CD4-positive, alpha-beta T cell treated with Interleukin-1 beta for 1 hour (primary cell): ENCODE measurements around the gene BLOC1S5.
"Not testable (repeated sequence)": the region's sequence is repeated elsewhere in the genome, so short reads cannot be mapped to it uniquely, and the experiment has no call there.

Experiments
- DNase-seq, 2 donors: peaks; one replicate each; pipeline ENCODE4 v3.0.0-alpha.2; 2020 to 2022

The BLOC1S5 gene

DNA sequence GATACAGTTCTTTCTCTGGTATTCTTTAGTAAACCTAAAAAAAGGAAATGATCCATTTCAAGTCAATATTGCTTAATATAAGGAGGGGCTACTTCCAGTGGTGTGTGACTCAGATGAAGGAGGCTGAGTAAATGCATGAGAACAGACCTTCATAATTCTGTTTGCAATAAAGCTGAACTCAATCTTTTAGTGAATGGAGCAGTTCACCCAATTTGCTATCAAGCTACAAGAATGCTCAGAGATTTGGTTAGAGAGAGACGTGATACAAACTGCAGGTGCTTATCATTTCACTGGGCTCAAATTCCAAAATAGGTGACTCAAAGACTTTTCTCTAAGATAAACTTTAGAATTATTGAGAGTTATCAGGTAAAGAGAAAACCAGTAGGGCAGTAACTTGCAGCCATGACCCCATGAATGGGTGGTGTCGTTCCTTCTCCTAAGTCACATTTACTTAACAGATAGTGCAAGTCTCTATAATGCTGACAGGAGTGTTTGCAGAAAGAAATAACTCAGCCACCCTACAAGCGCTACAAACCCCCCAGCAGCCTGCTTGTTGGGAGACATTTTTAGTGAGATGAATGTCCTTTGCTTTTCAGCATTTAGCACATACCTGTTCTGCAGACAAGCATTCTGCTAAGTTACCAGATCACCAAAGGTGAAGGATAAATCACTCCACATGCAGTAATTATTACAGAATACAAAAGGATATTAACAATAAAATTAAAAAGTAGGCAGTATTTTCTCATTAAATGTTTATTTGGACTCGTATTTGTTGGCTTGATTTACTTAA is 16.4 kb upstream of the BLOC1S5 start:
- DNase-seq: no peak

DNA sequence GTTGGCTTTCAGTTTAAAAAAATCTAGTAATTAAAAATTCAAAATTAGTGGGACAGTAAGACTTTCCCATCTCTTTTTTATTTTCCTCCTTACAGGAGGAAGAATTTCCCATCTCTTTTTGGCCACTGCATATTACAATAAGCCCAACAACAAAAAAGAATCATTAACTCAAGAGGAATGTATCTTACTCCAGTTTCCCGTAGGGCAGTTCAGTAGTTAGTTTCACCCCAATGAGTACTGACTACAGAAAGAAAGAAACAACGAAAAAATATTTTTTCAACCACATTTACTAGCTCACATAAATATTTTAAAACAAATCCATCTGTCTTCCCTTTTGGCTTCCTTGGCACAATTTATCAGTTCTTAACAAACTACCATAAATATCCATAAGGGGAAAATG is 14.9 kb upstream of the BLOC1S5 start:
- no peak for DNase-seq

DNA sequence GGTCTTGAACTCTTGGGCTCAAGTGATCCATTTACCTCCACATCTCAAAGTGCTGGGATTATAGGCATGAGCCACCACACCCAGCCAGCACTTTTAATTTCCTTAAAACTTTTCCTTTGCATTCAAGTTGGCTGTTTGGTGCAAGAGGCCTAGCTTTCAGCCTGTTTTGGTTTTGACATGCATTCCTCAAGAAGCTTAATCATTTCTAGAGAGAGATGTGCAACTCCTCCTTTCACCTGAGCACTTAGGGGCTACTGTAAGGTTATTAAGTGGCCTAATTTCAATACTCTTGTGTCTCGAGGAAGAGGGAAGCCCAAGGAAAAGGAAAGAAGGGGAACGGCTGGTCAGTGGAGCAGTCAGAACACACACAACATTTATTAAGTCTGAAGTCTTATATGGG is 13.8 kb upstream of the BLOC1S5 start:
- DNase-seq: no peak

DNA sequence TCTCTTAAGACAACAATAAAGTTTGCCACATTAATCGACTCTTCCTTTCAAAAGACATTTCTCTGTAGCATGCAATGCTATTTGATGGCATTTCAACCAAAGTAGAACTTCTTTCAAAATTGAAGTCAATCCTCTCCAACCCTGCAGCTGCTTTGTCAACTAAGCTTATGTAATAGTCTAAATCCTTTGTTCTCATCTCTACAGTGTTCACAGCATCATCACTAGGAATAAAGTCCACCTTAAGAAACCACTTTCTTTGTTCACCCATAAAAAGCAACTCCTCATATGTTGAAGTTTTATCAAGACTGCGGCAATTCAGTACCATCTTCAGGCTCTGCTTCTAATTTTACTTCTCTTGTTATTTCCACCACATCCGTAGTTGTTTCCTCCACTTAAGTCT is 11.5 kb upstream of the BLOC1S5 start:
- no peak for DNase-seq

DNA sequence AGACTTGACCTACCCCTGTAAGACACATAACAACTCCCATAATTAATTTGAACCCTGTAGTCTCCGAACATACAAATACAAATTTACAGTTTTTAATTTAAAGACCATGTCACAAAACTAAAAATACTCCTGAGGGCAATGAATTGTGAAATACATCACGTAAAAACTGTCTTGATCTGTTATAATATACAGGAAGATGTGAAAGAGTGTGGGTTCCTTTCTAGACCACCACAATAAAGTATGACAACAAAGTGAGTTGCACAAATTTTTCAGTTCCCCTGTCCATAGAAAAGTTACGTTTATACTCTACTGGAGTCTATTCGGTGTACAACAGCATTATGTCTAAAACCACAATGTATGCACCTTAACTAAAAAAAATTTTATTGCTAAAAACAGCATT is 11.0 kb upstream of the BLOC1S5 start:
- no peak for DNase-seq

DNA sequence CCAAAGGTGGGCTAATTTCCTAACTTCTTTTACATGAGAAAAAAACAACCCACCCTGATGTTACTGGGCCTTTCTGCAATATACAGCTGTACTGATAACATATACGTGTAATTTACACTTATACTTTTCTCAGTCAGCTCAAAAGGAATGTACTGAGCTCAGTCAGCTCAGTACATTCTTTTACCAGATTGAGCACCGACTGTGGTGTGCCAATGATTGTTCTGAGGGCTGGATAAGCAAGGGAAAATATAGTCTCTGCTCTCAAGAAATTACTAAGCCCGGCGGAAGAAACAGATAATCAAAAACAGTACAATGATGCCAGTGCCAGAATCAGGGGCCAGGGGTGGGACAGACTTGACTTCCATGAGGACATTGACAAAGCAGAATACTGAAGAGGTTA is 10.0 kb upstream of the BLOC1S5 start:
- no peak for DNase-seq

DNA sequence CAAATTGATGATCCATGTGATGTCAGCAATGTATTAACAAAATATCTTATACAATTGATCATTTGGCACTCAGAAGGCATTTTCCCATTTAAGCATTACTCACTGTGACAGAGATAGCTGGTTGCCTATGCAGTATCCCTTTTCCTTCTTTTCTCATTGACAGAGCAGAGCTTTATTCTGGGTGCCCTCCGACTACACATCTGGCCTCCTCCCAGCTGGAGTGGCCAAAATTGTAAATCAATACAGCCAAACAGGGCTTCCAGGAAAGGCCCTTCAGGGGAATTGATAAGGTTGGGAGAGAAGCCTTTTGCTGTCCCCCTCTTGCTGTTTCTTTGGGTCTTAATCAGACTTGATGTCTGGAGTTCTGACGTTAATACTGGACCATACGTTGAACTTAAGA is 9.6 kb upstream of the BLOC1S5 start:
- no peak for DNase-seq

DNA sequence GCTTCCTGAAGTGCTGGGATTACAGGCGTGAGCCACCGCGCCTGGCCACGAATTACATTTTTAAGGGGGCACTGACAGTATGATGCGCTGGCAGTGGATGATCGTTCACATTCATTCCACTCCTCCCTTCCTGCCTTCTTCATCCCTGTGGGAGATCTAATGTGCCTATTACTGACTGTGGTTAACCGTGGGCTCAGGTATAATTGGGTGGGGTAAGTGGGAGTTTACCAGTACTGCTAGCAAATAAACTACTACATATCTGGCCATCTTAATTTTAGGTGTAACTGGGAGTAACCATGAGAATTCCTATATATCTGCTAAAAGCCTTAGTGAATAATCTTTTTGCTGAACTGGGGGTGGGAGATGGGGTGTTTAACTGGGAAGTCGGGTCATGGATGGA is 6.5 kb upstream of the BLOC1S5 start:
- no peak for DNase-seq

DNA sequence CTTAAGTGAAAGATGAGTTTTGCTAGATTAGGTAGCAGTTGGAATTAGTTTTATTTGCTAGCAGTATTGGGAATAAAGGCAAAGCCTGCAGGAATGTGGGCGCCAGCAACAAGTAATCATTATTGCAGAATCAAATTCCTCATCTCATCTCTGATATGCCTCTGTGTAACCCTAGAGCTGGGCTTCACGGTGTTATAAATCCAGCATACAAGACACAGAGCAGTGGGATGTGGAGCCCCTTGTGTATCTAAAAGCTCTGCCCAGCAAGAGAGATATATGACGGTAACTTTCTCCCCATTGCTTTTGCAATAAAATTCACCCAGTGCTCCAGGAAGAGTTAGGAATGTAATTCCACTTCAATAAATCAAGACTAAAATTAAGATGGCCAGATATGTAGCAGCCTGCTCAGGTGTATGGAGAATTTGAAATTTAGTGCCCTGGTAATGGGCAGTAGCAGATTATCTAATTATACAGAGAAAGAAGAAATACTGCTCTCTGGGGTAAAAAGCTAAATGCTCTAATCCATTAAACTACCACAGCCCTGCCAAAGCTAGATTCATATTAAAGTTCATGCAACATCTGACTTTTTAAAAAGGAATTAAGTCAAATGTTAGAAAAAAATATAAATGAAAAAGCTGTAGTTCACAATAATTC is 5.6 kb upstream of the BLOC1S5 start:
- DNase-seq: no peak

DNA sequence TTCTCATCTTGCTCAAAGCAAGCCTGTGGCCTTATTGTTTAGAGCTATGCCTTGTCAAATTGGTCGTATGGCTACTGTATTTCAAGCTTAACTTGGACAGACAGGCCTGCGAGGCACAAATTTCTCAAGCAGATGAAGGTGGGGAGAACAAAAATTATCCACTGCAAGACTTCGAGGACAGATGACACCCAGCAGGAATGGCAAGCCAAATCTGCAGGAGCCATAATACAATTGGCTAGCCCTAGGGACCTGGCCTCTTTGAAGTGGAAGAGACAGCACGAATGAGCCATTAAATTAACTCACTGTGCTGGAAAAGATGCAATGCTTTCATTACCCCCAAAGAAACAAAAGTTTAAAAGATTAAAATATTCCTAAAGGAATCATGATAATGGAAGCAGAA is 5.0 kb upstream of the BLOC1S5 start:
- DNase-seq: no peak

DNA sequence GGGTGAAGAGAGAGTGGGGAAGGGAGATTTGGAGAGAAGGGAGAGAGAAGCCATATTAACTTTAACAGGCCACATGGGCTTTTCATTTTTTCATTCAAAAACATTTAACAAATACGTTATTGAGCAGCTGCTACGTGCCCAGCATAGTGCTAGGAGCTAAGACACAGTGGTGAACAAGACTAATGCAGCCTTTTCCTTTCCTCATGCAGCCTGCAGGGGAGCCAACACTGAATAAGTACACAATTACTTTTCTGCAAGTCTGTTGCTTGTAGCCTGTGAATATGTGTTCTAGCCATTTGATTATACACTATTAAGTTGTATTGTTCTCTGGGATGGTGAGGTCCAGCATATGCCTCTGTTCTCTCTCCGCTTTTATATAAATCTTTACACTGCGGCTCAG is 1.9 kb upstream of the BLOC1S5 start:
- no peak for DNase-seq

DNA sequence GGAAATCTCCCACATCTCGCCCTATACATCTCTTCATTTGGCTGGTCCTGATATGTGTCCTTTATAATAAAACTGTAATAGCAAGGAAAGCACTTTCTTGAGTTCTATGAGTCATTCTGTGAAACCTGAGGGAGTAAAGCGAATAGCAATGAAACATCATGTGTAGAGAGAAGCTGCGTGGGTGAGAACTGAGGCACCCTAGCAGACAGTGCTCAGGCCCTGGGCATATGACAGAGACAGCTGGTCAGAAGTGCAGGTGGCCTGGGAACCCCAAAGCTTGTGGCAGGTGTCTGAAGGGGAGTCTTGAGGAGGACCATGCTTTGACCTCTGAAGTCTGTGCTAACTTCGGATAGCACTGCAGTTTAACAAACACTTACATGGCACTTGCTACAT is 1.3 kb upstream of the BLOC1S5 start:
- no peak for DNase-seq

DNA sequence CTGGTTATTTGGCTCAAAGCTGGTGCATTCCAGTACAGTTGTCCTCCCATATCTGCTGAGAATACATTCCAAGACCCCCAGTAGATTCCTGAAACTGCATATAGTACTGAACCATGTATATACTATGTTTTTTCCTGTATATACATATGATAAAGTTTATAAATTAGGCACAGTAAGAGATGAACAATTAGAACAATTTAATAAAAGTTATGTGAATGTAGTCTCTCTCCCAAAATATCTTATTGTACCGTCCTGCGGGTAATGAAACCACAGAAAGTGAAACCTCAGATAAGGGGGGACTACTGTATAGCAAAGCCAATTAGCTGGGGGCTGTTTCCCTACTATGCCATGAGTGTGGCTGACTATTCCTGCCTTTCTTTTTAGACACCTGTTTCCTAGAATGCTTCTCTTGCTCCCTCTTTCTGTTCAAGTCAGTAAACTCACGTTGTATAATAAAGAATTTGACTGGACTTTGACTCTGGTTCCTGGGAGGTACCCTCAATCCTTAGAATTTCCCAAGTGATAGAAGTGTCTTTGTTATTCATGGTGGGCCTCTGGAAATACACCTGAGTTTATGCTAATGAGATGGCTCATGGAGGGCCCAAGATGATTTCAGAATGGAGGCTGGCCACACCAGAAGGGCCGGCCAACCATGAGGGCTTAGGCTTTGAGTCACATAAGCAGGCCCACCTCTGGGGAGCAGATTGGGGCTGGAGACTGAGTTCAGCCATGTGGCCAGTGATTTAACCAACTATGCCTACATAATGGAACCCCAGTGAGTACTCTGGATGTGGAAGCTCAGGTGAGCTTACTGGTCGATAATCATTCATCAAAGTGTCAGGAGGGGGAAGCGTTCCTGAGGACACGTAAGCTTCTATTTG is 689 bp upstream of the BLOC1S5 start:
- DNase-seq: no peak

DNA sequence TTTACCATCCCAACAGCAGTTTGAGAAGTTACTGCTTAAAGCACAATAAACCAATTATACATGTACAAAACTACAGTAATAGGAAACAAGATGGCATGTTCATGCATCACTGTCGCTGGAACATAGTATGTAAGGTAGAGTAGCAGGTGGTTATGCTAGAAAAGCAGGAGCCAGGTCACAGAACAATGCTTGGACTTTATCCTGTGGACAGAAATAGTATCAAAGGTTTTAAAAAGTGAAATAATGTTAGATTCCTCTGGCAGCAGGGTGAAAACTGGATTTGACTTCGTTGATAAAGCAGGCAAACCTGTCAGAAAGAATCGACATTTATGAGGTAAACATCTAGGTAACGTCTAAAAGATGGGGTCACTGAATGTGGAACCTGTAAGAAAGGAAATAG is 2.5 kb downstream of the BLOC1S5 start:
- no peak for DNase-seq

DNA sequence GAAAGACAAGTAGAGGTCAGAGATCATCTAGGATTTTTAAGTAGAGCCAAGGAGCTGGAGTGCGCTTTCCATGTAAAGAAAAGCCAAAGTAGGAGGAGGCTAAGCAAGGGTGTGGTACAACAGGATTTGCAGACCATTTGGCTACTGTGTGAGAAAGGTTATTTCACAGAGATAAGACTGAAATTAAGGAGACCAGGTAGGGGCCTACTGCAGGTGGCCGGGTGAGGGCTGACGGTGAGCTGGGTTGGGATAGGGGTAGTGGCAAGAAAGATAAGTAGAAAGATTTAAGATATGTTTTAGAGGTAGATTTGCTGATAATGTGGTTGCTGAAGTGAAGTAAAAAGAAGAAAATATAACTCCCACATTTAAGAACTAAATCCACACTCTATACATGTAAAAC is 3.8 kb downstream of the BLOC1S5 start:
- no peak for DNase-seq

DNA sequence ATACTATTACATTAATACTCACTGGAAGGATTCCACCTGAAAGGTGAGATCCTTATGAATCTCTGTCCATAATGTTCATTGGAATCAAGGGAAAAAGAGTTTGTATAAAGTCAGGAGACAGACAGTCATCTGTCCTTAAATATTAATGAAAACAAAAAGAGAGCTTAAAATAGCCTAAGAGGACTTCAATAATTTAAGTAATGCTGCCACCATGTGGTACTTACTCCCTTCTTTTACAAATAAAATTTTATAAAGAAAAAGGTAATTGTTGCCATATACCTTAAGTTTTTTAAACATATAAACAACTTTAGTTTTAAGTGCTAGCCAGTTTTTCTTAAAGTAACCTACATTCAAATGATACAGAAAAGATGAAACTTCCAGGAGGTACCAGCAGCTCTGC is 5.1 kb downstream of the BLOC1S5 start:
- no peak for DNase-seq

DNA sequence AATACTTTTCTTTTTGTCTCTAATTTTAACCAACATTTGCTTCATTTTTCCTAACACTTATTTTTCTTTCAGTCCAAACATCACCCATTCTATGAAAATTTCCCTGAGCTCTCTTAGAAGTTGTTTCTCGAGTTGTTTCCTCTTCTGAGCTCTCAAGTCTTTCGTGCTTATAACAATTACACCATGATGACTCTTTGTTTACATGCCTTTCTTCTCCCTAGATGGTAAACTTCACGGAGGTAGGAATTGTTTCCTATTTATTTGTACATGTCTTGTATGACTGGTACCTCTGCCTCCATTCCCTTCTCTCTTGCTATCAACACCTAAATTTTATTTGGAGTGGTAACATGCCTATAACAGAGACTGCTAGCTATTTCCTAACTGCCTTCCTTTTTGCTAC is 6.4 kb downstream of the BLOC1S5 start:
- no peak for DNase-seq

DNA sequence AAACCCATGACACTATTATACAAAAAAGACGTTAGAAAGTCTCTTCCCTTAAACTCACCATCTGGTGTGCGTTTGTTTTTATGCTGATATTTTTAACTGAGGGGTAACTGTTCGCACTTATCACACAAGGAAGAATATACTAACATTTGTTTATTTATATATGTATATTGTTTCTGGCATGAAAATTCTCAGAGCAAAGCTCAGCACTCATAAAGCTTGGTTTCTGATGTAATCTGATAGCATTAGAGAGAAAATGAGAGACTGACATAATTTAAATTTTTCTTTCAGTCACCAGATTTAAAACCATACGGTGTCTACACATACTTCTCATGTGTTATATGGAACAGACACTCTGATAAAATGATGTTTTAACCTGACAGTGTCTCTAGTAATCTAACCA is 6.9 kb downstream of the BLOC1S5 start:
- no peak for DNase-seq

DNA sequence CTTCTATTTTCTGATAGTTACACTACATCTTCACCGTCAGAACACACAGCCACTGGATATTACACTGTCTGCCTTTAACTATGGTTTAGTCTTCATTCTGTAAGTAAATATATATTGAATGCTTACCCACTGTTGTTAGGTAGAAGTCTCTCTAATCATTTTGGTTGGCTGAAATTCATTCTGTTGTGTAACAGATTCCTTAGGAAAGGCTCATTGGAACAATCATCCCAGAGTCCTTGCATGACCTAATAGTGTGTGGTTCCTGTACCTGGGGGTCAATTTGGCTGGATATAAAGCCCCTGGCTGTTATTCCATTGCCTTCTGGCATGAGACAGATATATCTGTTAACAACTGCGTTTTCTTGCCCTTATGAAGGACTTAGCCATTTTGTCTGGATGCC is 9.9 kb downstream of the BLOC1S5 start:
- DNase-seq: no peak

DNA sequence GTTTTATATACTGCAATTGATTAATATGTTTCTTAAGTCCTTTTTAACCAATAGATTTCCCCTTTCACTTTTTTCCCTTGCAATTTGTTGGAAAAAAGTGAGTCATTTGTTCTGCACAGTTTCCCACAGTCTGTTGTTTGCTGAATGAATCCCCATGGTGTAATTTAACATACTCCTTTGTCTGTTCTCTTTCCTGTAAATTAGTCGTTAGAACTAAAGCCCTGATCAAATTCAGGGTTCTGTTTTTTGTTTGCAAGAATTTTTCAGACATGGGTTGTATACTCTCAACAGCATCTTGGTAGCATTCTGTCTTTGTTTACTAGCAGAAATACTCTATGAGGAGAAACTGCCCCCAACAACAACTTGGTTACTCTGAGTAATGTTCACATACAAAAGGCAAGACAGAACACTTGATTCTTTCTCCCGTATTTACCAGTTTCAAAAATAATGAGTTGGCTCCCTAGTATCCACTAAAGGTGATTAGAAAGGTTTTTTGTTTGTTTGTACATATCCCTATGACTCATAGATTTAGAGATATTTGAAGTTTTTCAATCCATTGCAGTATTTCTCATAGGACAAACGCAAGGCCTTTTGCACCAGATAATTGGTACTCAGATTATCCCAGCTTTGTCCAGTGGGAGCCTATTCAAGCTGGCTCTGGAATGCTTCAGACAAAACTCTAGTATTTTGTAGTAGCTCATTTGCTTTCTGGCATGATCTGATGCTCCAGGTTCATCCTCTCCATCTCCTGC is 16.5 kb downstream of the BLOC1S5 start:
- no peak for DNase-seq

DNA sequence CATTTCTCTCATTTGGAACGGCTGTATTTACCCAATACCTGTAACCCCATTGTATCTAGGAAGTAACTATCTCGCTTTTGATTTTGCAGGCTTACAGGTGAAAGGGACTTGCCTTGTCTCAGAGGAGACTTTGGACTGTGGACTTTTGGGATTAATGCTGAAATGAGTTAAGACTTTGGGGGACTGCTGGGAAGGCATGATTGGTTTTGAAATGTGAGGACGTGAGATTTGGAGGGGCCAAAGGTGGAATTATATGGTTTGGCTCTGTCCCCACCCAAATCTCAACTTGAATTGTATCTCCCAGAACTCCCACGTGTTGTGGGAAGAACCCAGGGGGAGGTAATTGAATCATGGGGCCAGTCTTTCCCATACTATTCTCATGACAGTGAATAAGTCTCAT is 18.4 kb downstream of the BLOC1S5 start:
- DNase-seq: not testable (repeated sequence)

DNA sequence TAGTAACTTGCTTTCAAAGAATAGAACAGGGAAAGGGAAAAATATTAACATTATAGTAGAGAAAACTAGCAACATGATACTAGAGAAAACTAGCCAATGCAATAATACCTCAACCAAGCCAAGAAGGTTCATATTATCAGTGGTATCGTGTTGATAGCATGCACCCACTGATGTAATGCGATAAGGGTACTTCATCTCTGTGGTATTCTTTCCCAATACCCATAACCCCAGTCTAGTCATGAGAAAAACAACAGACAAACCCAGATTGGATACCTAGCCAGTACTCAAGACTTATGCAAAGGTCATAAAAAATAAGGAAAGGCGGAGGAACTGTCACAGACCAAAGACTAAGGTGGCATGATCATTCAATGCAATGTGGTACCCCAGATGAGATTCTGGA is 21.0 kb downstream of the BLOC1S5 start:
- DNase-seq: no peak

DNA sequence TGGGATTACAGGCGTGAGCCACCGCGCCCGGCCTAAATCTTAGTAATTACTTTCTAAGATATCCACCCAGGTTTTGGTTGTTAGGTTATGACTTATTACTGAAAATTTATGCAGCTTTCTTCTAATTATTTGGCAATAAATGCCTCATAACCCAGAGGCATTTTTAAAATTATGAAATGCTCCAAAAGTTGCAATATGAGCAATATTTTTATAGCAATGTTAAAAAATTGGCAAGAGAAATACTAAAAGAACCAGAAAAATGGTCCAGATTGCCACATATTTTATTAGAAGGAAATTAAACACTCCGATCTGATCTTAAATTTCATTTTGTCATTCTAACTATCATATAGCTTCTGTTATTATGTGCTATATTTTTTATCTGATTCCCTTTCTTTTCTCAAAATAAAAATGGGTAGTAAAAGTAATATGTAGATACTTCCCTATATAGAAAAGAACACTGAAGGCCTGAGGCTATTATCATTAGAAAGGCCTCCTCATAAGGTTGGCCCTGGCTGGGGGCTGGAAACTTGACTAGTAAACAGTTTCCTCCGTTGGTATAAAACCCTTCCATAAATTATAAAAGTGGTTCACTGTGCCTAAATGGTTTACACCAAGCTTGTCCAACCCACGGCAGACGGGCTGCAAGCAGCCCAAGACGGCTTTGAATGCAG is 22.1 kb downstream of the BLOC1S5 start:
- DNase-seq: no peak
